Brain pericyte (primary cell): ENCODE measurements around the gene SLC6A7.
"Not testable (repeated sequence)": the region's sequence is repeated elsewhere in the genome, so short reads cannot be mapped to it uniquely, and the experiment has no call there.

Experiments used
- DNase-seq: peaks from one replicate; pipeline ENCODE4 v3.0.0-alpha.2; 2012; ENCODE audit warnings: low read depth, low spot score

The SLC6A7 gene

DNA sequence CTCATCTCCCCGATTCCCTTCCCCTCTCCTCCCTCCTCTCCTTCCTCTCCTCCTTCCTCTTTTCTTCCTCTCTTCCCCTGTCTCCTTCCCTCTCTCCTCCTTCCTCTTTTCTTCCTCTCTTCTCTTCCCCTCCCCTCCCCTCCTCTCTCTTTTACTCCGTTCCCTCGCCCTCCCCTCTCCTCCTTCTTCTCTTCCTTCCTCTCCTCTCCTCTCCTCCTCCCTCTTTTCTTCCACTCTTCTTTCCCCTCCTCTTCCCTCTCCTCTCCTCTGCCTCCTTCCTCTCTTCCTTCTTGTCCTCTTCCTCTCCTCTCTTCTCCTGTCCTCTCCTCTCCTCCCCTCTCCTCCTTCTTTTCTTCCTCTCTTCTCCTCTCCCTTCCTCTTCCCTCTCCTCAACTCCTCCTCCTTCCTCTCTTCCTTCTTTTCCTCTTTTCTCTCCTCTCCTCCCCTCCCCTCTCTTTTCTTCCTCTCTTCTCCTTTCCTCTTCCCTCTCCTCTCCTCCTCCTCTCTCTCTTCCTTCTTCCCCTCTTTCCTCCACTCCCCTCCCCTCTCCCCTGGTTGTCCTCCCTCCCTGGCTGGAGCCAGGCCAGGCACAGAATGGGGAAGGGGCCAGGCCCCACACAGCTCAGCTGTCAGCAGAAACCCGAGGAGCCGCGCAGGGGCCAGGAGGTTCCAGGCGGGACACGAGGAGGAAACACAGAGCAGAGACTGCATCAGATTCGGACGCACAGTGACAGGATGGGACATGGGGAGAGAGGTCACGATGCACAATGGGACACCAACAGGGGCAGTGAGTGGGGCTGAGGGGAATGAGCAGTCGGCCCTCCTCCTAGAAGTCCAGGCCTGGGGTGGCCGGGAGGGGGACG lies 51.7 kb downstream of the SLC6A7 start:
- DNase-seq = no peak

DNA sequence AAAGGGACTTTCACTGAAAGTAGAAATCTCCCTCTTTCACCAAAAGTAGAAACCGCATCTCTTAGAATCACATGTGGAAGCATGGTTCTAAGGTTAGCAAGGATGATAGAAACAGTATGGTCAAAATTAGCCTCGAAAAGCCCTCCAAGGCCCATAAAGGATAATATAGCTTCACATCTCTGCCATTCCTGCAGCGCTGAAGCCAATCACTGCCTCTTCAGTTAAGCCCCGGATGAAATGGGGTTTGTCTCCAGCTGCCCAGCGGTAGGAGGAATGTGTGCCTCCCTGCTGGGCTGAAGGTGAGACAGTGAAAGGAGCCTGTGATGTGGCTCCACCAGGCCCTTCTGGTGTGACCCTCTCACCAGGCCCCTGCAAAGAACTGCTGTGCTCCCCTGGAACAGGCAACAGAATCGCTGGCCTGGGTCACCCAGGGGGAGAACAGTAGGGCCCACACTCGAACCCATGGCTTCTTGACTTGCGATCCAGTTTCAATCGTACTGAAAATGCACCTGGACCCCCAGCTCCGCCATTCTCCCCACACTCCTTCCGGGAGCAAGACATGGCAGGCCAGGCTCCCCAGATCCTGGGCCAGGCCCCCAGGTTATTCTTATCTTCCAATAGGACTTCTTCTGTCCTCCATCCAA lies 52.5 kb downstream of the SLC6A7 start:
- DNase-seq = no peak

DNA sequence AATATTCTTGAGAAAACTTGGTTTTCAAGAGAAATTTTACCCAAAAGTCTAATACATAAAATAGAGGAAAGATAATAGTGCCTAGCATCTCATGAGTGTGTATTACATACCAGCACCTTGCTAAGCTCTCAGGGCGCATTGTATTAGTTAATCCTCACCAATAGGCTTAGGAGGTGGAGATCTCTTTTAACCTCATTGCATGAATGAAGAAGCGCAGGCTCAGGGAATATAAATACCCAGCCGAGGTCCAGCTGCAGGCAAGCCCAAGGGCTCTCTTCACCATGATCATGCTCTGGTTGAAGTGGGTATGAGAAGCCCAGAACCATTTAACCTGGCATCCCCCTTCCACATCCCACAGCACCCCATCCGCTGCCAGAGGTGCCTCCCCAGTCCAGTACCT lies 53.7 kb downstream of the SLC6A7 start:
- no peak for DNase-seq

DNA sequence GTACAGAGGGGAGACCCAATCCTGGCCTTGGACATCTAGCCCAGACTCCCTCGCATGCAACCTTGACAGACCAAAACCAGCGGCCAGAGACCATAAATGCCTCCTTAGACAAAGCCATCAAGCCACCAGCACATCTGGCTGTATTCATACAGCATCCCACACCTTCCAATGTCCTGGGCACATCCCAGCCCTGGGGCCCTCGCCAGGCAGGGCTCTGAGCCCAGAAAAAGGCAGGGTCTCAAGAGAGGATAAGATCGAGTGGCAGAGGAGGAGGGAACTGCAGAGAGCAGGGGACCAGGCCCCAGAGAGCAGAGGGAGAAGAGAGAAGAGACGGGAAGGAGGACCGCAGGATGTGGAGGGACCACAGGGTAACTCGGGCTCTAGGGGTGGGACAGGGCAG lies 54.3 kb downstream of the SLC6A7 start:
- no peak for DNase-seq

DNA sequence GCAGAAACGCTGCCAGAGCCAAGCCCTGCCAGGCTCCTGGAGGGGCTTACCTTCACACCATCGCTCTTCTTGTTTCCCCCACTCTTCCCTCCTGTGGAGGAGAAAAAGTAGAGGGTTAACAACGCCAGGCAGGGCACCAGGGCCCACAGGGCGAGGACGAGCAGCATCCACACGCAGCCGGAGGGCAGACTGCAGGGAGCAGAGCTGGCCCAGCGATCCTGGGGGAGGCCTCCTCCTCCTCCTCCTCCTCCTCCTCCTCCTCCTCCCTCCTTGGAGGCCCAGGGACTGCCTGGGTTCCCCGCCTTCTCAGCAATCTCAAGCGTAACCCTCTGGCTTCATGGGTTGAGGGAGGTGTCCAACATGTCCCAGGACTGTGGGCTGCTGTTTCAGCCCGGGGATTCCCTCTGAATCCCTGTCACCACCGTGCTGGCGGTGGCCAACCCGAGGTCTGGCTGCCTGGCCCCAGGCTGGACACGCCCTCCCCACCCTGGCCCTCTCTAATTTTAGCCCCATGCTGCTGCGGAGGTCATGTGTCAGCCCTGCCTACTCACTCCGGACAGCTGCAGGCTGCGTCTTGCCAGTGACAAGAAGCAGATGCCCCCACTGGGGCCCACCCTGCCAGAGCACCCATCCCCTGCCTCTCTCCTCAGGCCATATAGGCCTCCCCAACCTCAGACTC lies 55.4 kb downstream of the SLC6A7 start:
- no peak for DNase-seq

DNA sequence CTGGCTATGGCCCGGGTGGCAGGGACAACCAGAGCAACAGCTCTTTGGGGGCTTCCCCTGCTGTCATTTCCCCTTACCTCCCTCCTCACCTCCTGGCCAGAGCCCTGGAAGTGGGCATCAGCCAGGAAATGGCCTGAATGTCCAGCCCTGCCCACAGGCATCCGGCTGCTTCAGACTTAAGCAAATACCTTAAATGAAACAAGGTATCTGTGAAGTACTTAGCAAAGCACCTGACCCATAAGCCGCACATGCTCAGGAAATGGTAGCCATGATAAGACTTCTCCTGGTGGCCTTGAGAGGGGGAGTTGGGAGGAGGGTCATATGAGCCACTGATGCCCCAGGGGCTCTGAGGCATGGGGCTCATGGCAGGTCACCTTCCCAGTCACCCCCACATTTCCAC lies 55.9 kb downstream of the SLC6A7 start:
- DNase-seq = no peak

DNA sequence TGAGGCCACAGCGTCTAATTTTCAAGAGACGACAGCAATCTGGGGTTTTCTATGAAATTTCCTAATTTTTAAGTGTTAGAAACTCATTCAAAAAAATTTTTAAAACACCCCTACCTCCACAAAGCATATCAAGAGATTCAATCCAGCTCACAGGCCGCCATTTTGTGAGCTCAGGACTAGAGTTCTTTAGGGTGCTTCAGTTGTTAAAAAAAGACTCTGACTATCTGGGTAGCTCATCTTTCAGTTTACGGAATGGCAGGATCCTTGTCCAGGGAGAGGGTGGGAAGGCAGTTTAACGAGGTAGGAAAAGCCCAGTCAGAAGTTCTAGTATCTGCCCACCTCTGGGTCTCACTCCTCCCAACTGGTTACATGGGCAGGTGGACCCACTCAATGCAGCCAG lies 56.6 kb downstream of the SLC6A7 start:
- DNase-seq = no peak

DNA sequence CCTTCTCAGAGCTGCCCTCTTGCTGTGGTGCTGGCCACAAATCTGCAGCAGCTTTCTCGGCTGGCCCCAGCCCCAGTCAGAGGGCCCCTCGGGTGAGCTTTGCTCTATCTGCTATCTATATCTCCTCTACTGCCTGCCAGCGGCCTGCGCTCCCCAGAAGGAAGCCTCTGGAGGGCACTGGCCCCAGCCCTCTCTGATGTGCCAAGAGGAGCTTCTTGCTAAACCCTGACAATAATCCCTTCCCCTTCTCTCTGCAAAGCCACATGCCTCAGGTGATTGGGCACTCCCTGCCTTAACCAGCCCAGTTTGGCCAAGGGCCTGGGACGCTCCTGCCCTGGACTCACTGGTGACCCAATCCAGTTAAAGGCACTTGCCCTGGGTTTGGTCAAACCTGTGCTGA lies 57.0 kb downstream of the SLC6A7 start:
- DNase-seq = no peak

DNA sequence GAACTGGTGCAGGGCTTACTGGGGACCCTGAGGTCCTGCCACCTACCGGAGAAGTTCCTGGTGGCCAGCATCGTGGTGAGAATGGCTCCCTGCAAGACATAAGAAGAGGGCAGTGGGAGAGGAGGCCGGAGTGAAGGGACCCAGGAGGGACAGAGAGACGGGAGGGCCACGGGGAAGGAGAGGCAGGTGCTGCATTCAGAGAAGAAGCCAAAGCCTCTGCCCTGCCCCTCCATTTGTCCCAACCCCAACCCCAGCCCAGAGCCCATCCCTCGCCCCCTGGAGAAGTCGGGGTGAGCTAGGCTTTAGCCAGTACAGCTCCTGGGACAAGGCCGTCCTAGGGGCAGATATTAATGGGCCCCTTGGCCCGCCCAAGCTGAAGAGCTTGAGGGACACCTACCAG lies 57.9 kb downstream of the SLC6A7 start:
- no peak for DNase-seq

DNA sequence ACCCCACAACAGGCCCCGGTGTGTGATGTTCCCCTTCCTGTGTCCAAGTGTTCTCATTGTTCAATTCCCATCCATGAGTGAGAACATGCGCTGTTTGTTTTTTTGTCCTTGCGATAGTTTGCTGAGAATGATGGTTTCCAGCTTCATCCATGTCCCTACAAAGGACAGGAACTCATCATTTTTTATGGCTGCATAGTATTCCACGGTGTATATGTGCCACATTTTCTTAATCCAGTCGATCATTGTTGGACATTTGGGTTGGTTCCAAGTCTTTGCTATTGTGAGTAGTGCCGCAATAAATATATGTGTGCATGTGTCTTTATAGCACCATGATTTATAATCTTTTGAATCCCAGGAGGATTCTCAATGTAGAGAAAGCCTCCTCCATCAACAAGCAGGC lies 58.6 kb downstream of the SLC6A7 start:
- not testable (repeated sequence) for DNase-seq

DNA sequence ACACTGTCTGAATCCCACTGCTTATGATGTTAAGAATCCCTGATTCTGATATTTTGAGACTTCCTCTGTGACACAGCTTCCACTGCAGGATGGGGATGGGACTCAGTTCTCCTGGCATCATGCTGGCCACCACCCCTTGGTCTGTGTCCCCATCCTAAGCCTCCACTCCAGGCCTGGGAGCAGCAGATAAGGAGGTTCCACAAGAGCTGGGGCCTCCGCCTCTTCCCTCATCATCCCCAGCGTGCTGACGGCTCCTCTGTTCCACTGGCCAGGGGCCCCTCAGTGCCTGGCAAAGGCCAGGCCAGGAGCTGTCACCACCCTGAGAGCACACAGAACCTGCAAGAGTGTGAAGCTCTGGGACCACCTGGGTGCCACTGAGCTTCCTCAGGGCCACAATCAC lies 59.1 kb downstream of the SLC6A7 start:
- DNase-seq = no peak

DNA sequence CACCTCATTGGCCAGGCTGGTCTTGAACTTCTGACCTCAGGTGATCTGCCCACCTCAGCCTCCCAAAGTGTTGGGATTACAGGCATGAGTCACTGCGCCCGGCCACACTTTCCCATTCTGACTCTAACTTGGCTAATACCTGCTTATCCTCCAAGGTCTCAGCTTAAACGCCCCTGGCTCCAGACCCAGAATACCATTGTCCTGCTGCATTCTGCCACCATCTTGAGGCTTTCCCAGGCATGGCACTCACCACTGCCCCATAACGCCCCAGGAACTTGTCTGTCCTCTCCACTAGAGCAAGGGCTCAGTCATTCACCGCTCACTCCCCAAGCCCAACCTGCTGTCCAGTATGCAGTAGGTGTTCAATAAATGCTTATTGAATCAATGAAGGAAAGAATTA lies 59.9 kb downstream of the SLC6A7 start:
- no peak for DNase-seq

DNA sequence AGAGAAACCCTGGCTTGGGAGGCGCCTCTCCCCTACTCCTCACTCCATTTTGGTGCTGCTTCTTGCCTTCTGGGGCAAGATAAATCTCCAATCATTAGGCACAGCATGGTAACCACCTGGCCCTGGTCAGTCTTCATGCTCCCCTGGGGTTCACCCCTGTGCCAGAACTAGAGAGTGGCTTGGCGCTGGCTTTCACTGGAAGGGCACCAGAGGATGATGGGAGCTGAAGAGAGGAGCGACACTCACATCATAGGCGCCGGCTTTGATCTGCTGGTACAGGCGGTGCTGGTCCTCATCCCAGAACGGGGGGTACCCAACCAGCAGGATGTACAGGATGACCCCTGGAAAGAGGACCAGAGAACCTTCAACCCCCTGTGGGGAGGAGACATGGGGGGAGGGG lies 61.6 kb downstream of the SLC6A7 start:
- no peak for DNase-seq

DNA sequence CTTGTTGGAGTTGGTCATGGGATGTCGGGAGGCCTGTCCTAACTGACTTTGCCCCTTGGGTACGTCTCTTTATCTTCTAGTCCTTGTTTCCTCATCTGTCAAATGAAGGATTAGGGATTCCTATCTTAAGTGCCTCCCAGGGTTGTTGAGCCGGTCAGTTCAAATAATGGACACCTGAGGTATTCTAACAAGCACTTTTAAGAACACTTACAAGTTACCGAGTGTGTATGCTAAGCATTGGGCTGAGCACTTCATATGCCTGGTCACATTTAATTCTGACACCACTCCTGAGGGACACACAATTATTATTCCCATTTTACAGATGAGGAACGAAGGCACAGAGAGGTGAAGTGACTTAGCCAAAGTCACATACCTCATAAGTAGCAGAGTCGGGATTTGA lies 62.6 kb downstream of the SLC6A7 start:
- no peak for DNase-seq

DNA sequence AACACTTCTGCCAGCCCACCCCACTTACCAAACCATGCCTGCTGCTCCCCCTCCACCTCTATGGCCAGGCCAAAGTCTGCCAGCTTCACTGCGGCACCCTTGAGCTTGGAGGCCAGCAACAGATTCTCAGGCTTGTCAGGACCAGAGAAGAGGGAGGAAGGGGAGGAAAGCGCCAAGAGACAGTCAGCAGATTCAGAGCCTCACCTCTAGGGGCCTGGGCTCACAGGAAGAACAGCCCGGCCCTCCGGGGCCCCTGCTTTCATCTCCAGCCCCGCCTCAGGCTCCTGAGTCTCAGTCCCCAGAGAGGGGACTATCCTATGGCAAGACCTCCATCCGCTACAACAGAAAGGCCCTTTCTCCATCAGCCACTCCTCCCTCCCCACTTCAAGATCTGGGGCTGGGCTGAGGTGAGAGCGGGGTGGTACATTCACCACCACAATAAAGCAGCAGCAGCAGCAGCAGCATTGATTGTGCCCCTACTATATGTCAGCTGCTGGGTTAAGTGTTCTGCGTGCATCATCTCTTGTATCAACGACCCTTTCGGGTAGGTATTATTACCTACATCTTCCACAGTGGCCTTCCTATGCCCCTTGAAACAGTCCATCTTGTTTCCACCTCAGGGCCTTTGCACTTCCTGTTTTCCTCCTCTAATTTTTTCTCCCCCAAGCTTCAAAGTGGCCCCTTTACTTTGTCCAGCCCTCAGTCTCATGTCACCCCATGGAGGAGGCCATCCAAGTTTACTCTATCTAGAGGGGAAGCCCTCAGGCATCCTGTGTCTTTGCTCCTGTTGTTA lies 63.8 kb downstream of the SLC6A7 start:
- no peak for DNase-seq

DNA sequence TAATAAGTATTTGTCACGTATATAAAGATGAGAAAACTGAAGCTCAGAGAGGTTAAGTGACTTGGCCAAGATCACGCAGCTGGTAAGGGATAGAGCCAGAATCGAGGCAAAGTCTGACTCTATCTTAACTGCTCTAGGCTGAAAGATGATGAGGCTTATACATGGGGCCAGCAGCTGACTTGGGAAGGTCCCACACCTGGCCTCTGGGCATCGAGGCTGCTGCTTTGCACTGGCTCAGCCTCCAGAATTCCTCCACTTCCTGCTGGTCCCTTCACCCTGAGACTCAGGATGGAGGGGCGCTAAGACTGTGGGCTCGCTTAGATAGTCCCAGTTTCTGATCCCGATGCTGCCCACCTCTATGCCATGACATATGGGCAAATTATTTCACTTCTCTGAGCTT lies 64.5 kb downstream of the SLC6A7 start:
- no peak for DNase-seq

DNA sequence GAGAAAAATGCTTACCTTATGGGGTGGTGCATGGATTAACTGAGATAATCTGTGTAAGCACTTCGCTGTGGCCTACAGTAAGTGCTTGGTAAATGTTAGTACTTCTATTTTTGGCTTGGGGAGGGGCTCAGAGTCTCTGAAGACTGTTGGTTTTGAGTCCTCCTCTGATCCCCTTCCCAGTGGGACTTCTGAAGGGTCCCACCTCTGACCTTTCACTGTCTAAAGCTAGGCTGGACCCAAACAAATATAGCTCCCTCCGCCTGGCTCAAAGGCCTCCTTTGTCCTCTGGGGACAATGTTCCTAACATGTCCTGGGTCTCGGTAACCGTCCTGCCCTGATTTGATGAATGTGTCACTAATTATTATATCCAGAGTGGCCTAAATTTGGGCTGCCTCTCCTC lies 64.9 kb downstream of the SLC6A7 start:
- DNase-seq = no peak

DNA sequence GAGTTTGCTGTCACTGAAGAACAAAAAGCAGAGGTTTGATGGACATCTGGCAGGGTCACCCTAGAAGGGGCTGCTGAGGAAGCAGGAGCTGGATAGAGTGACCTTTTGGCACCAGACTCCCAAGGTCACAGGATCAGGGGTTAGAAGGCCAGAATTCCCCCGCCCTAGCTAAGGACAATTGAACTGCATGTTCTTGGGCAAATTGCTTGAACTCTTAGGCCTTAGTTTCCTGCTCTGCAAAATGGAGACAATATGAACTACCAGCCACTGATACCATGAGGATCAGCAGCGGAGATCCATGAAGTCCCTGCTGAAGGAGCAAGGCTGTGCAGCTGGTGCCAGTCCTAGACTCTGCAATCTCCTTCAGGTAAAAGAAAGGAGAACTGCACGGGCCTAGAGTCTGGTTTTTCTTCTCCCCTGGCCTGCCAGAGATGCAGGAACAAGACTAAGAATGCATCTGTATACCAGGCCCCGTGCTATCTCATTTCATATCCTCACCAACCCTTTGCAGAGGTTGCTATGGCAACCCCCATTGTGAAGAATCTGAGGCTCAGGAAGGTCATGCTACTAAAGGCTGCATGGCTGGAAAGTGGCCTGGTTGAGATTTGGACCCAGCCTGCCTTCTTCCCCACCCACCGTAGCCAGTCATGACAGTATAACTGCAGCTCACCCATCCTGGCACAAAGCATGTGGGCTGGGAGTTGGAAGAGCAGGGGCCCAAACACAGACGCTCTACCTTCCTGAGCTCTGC lies 66.0 kb downstream of the SLC6A7 start:
- no peak for DNase-seq

DNA sequence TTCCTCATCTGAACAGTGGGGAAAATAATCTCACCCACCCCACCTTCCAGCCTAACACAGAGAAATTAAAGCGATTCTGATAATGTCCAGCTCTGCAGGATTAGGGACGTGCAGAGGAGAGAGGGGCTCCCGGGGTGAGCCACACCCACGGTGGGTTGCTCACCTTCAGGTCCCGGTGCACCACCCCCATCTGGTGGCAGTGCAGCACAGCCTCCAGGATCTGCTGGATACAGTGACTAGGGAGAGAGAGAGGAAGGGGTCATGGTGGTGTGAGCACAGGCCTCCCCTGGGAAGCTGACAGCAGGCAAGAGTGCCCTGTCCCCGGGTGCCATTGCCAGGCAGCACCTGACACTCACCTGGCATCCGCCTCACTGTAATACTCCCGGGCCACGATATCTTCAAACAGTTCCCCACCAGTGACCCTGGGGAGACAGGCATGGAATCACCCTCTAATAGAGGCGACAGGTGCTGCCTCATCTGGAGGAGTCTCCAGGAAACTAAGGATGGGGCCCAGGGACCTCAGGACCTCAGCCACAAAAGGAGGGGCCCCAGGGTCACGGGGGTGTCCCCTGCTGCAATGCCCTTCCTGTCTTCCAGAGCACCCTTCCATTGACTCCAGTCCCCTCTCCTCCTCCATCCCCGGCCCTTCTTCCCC lies 66.7 kb downstream of the SLC6A7 start:
- no peak for DNase-seq

DNA sequence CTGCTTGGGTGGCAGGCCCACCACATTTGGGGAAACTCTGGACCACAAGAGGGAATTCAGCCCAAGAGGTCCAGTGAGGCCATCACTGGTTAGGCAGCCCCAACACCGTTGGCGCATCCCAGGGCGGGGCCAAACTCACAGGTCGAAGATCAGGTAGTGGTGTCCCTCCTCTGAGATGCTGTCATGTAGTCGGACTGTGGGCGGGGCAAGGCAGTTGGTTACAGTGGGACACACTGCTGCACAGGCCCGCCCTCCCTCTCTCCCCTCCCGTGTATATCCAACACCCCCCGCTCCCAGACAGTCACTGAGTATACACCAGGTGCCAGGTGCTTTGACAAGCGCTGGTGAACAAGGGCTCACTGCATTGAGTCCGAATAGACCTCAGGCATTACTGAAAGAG lies 67.6 kb downstream of the SLC6A7 start:
- DNase-seq = no peak

DNA sequence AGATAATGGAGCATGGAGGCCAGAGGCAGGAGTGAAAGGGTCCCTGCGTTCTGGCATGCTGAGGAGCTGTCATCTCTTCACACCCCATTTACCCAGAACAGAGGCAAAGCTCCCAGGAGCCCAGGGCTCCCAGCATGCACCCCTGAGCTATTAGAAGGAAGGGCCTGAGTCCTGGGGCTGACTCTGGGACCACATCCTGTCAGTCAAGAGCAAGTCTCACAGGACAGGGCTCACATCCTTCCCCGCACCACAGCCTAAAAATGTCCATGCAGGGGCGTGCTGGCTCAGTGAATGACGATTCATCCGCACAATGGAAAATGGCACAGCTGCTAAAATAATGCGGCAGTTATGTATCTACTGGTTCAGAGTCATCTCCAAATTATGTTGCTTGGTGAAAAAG lies 68.3 kb downstream of the SLC6A7 start:
- no peak for DNase-seq
